HG02970 (cell line): ENCODE measurements around the gene NCKAP5.
"Not testable (repeated sequence)": the region's sequence is repeated elsewhere in the genome, so short reads cannot be mapped to it uniquely, and the experiment has no call there.

ENCODE experiments used
- ATAC-seq: cut with Tn5 transposase; IDR thresholded peaks from one replicate; pipeline ENCODE4 v1.9.1; 2021; ENCODE audit warnings: mild to moderate bottlenecking, moderate library complexity, moderate number of reproducible peaks; ENCODE audit not compliant: unreplicated experiment, low FRiP score

The NCKAP5 gene

DNA sequence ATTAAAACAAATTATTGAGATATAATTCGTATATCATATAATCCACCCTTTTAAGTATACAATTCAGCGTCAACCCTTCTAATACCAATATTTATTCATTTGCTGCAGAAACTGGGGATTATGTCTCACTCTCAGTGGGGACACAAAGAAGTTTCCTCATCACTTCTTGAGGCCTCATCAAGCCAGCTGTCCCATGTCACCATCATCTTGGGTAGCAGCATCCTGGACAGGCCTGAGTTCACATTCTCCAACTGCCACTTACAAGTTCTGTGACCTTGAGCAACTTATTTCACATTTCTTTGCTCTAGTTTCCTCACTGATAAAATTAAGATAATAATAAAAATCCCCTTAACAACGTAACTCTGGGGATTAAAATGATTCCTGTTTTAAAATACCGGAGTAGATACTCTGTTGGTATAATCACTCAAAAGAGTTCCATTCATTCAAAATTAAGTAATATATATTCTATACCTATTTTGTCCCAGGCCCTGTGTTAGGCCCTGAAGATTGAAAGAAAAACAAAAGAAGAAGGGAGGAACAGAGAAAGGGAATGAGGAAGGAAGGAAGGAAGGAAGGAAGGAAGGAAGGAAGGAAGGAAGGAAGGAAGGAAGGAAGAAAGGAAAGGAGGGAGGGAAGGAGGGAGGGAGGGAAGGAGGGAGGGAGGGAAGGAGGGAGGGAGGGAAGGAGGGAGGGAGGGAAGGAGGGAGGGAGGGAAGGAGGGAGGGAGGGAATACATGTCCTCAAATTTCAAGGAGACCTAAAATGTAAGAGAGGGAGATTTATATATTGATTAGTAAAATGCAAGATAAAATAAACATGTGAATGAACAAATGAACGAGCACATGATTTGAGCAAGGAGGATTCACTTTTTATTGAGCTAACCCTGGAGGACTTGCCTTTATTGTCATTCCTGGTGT, 42.4 kb downstream of the NCKAP5 start:
- ATAC-seq: no peak

- no peak for ATAC-seq
Observed at GRCh38 chr2:133525090-133525489, 43.2 kb downstream of the NCKAP5 start.

DNA sequence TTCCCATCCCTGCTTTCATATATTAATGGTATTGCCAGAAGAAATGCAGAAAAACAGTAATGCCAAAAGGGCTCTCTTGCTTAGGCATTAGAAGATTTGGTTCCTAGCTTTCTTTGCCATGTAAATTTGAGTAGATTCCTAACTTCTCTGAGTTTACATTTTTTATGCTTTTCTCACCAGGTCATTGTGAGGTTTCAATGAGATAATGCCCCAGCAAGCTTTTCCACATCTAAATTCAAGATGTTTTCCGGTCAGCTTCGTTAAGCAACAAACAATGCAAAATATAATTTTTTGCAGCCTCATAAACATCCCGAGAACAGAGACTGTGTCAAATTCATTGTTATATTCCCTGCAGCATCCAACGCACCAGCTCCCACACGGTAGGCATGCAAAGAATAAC, 44.9 kb downstream of the NCKAP5 start:
- ATAC-seq: no peak

GRCh38 chr2:133522204-133522603, 46.1 kb downstream of the NCKAP5 start:
- no peak for ATAC-seq

DNA sequence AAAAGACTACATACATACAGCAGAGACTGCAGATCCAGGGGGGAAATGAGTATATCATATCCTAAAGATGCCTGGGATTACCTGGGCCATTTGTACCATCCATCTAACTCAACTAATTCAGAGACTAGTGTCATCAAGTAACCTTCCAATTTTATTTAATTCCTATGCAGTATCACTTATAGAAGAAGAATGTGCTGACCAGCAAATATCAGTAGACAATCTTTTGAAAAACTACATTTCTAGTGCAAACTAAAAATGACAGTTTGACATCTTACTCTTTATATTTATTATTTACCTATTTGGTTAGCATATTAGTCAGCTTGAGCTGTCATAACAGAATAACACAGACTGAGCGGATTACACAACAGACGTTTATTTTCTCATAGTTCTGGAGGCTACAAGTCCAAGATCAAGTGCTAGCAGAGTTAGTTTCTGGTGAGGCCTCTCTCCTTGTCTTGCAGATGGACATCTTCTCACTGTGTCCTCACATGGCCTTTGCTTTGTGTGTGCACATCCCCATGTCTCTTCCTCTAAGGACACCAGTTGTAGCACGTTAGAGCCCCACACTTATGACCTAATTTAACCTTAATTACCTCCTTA, 47.0 kb downstream of the NCKAP5 start:
- no peak for ATAC-seq

DNA sequence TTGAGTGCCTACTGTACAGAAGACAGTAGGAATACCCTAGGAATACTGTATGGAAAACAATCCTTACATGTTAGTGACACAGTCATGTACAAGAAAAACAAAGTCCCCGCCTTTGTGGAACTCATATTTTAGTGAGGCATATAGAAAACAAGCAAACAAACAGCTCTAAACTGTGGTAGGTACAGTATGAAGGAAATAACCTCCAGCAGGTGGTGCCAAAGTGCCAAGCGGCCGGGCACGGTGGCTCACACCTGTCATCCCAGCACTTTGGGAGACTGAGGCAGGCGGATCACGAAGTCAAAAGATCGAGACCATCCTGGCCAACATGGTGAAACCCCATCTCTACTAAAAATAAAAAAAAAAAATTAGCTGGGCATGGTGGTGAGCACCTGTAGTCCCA, 48.6 kb downstream of the NCKAP5 start:
- ATAC-seq: not testable (repeated sequence)

GRCh38 chr2:133518700-133519344, 49.4 kb downstream of the NCKAP5 start:
- ATAC-seq: no peak

DNA sequence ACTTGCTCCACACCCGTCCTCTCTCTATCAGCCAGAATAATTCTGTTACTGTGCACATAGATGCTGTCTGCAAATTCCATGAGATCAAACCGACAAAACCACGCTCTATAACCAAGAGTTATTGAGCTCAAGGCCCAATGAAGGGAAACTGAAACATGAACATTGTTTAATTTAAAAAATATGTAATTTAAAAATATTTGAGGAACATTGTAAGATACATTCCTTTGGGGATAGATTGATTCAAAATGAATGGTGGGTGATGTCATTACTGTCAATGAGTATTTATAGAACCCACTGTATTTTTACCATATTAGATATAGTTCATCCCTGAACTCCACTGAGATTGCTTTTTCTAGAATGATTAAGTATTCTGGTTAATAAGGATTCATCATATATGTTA, 50.4 kb downstream of the NCKAP5 start:
- ATAC-seq: no peak

GRCh38 chr2:133516405-133517026, 51.7 kb downstream of the NCKAP5 start:
- no peak for ATAC-seq

GRCh38 chr2:133515271-133515670, 53.0 kb downstream of the NCKAP5 start:
- ATAC-seq: no peak

DNA sequence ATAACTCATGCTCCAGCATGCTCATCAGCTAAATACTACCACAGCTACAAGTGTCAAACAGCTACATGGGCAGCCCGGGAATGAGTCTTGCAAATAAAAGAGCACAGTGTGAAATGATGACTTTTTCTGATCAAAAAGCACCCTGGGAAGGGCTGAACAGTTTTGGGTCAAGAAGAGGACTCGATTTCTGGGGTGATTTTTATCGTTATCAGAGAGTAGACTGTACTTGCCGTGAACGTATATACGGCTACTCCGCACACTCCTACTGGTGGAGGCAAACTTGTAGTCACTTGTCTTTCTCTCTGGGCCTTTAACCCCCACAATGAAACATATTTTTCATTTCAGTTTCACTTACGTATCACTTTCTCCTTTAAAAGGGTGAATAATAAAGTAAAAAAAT, 54.4 kb downstream of the NCKAP5 start:
- ATAC-seq: no peak

DNA sequence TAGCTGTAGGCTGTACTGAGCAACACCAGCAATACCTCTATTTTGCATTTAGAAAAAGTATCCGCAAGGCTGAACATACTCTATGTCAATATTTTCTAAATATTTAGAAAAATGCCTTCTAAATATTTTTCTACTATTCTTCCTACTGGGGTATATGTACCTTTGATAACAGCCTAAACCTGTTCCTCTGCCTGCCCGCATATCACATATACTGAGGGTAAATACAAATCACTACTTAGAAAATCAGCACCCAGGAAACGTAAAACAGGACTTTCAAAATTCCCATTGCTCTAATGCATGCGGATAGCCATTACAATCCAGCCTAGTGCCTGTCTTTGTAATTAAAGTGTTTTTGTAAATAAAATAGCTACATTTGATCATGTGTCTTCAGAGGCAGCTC, 56.1 kb downstream of the NCKAP5 start:
- ATAC-seq: no peak

DNA sequence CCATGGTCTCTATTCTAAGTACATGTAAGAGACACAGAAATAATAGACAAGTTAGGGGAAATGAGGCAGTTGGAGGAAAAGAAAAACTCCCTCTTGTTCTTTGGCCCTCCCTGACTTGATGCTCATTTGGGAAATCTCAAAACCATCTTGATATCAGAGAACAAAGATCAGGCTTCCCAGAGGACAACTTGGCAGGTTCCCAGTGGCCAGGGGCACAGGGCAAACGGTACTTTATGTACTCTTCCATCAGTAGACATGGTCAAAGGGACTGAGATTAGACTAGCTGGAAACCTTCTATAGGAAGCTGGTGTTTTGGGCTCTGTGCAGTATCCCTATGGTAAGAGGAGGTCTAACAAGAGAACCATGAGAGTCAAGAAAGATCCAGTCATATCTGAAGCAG, 56.6 kb downstream of the NCKAP5 start:
- ATAC-seq: no peak

GRCh38 chr2:133509777-133510176, 58.5 kb downstream of the NCKAP5 start:
- ATAC-seq: no peak

DNA sequence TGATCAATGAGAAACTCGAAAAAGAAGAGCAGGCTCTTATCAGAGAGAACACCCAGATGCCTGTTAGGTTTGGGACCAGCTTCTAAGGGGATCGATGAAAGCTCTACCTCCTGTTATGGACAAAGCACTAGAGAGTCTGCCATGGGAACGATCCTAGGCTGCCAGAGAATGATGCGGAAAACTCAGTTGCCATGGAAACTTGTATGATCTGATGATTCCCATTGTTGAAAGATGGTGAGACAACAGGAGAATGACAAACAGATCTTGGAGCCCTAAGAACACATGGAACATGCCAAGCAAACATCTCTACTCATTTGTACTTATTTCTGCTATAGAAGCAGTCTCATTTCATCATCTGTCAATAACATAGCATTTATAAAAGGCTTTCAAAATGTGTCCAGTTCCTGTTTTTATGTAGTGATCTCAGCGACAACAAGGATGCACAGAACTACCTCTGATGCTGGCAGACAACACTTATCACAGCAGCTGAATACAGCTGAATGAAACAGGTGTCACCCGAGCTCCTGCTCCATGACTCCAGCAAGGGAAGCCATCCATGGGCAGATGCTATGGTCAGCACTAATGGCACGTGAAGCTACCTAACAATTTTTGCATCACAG, 59.6 kb downstream of the NCKAP5 start:
- no peak for ATAC-seq

DNA sequence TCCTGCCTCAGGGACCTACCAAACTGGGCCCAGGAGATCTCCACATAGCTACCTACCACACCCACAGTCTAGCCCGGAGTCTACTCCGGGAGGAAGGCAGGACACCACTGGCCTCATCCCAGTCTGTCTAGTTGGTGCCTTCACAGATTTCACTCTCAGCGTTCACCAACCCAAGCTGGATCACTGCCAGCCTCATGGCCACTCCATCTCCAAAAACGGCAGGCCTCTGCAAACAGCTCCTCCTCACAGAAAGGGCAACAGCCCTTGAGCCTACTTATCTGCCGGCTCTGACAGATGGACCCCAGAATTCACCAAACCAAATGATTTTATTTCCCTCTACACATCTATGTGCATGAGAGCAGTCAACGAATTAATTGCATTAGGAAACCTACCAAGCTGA, 61.3 kb downstream of the NCKAP5 start:
- ATAC-seq: no peak

DNA sequence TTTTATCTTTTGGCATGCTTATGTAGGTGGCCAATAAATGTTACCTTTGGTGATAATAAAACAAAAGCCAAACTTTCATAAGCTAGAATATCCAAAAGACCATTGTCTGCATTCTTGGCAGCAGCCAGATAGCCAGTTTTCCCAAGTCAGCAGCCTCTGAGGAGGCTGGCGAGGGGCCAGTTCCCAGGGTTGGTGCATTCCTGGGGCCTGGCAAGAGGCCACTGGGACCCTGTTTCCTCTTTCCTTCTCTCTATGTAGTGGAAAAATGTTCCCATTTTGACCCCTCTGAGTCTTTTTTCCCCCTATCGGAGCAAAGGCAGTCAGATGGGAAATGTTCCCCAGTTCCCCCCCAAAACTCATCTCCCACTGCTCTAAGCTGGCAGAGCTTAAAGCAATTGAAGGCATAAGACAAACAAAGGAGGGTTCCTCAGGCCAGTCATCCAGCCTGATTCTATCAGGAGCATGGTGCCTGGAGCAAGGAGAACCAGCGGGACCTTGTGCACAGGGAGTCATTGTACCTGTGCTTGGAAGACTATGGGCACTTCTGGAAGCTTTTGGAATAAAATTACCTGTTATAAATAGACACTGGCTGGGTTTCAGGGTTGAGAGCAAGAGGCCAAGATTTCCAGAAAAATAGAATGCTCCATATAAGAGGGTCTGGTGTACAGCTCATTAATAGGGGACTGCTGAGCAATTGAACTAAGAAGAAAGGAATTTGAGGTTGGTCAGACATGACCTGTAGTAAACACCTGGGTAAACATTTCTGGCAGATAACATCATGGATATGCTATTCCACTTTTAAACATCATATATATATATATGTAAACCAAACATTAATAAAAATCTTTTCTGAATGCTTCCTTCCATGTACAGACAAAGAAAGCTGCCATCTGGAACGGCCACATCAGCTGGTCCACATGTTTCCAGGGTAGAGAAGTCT, 63.4 kb downstream of the NCKAP5 start:
- no peak for ATAC-seq

DNA sequence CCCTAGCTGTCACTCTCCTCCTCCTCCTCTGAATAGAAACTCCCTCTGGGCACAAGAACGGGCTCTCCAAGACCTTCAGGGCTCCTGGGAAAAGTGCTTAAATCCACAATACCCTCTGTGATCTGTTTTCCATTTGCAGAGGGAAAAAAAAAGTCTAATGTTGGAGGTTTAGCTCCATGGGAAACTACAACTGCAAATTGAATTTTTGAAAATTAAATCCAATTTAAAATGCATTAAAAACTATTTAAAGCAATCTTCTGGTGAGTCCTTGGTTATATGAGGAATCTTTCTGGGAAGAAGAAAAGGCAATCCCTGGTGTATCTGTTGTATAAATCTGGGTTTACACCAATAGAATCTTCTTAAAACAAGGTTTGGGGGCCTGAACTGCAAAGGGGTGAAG, 64.3 kb downstream of the NCKAP5 start:
- ATAC-seq: no peak

DNA sequence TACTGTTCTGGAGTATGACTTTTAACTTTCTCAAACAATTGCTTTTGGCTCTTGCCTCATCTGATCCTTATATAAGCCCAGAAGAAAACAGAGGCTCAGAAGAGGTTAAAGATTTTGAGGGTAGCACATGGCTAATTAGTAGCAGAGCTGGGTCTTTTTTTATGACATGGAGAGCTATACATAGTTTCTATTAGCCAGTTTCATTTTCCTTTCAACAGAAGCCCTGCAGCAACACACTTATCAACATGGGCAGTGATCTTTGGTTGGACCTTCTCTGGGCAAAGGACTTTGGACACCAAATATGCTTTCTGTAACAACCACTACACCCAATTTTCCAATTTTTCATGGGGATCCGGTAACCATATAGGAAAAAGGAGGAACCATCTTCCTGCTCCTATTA, 64.9 kb downstream of the NCKAP5 start:
- peak; percentile 65 for ATAC-seq

DNA sequence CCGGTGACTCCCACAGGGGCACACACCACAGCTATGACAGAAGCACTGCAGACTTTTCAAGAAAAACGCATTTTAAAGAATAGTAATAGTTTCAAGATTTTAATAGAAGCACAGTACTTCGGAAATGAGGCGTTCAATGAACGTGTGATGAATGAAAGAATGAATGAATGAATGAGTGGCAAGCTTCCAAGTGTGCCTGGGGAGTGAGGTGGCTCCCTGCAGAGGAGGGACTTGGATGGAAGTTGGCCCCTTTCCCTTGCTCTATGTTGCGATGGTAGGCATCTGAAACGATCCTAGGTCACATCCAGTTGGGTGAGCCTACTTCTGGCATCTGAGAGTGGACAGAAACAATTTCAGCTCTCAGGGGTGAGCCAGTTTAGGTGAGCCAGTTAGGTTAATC, 65.6 kb downstream of the NCKAP5 start:
- no peak for ATAC-seq
